GM12878 (cell line): ENCODE measurements around the gene FBXW12. TPM values are rescaled to one million over a fixed set of nuclear protein-coding genes. Genes with fewer than 3 reads are reported as not detected.

ENCODE experiments used
- DPF2 ChIP-seq: fragments of 450-650 bp; IDR thresholded peaks from 2 replicates; pipeline ENCODE4 v1.6.1; 2017; ENCODE audit warnings: mild to moderate bottlenecking
- HDAC6 ChIP-seq: fragments of 200-600 bp; sonication (generic); IDR thresholded peaks from one replicate; pipeline ENCODE4 v1.8.0; 2017; ENCODE audit warnings: antibody characterized with exemption; ENCODE audit not compliant: unreplicated experiment
- KAT2A ChIP-seq: conservative IDR thresholded peaks from 2 replicates; pipeline ENCODE4 v1.6.1; 2011; ENCODE audit warnings: low read depth, low read length; ENCODE audit not compliant: control insufficient read depth
- PML ChIP-seq: IDR thresholded peaks from 2 replicates; pipeline ENCODE4 v1.6.1; 2012; ENCODE audit warnings: low read length, inconsistent platforms
- SKIL ChIP-seq: fragments of 450-650 bp; IDR thresholded peaks from 2 replicates; pipeline ENCODE4 v1.6.1; 2017; ENCODE audit warnings: mild to moderate bottlenecking, low read depth, inconsistent platforms; ENCODE audit not compliant: poor library complexity, severe bottlenecking
- polyA plus RNA-seq, 11 experiments: library from polyadenylated mRNA; depleted of rRNA in 4 of 11; unstranded in 6 of 11; stranded (reverse) in 5 of 11; fragments of >200 nt; fragmentation: Nextera tagmentation in 4 of 11; fragmentation: Illumina TruSeq in 1 of 11; extraction: Ambion mirVana in 4 of 11; extraction: Trizol in 1 of 11; gene quantifications; 1 replicate in 1 of 11; 2 replicates in 10 of 11; pipeline versions ENCODE4 v1.2.1 to v1.2.3, GENCODE V29; 2011 to 2016; ENCODE audit warnings: inconsistent platforms in 2 of 11, missing spikeins in 2 of 11, low read depth in 1 of 11
- total RNA-seq, 4 experiments: library from RNA; depleted of rRNA in 3 of 4; stranded (reverse); fragments of >200 nt in 3 of 4; fragmentation: Illumina TruSeq in 1 of 4; extraction: Trizol in 1 of 4; gene quantifications; 2 replicates each; pipeline versions ENCODE4 v1.2.1 to v1.2.3, GENCODE V29; 2013 to 2021
- TF ChIP-seq, protein P1 (sequence below): fragments of 450-650 bp; IDR thresholded peaks from 2 replicates; pipeline ENCODE4 v1.6.1; 2016; ENCODE audit warnings: mild to moderate bottlenecking, moderate library complexity, borderline replicate concordance

Gene FBXW12
- total and polyA plus RNA-seq, 10 of the 15 experiments (the other 5 are each of a cell fraction or from before 2014, with no cell fraction given): 0.04 to 0.18 (median 0.12) TPM; not detected in 4

GRCh38 chr3:48402907-48403306 is 30.9 kb downstream of the FBXW12 start (continued):
- TF ChIP-seq, protein P1, sequence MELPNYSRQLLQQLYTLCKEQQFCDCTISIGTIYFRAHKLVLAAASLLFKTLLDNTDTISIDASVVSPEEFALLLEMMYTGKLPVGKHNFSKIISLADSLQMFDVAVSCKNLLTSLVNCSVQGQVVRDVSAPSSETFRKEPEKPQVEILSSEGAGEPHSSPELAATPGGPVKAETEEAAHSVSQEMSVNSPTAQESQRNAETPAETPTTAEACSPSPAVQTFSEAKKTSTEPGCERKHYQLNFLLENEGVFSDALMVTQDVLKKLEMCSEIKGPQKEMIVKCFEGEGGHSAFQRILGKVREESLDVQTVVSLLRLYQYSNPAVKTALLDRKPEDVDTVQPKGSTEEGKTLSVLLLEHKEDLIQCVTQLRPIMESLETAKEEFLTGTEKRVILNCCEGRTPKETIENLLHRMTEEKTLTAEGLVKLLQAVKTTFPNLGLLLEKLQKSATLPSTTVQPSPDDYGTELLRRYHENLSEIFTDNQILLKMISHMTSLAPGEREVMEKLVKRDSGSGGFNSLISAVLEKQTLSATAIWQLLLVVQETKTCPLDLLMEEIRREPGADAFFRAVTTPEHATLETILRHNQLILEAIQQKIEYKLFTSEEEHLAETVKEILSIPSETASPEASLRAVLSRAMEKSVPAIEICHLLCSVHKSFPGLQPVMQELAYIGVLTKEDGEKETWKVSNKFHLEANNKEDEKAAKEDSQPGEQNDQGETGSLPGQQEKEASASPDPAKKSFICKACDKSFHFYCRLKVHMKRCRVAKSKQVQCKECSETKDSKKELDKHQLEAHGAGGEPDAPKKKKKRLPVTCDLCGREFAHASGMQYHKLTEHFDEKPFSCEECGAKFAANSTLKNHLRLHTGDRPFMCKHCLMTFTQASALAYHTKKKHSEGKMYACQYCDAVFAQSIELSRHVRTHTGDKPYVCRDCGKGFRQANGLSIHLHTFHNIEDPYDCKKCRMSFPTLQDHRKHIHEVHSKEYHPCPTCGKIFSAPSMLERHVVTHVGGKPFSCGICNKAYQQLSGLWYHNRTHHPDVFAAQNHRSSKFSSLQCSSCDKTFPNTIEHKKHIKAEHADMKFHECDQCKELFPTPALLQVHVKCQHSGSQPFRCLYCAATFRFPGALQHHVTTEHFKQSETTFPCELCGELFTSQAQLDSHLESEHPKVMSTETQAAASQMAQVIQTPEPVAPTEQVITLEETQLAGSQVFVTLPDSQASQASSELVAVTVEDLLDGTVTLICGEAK: no peak
- no peak for TF ChIP-seq DPF2
- TF ChIP-seq PML: no peak
- TF ChIP-seq HDAC6: no peak
- no peak for TF ChIP-seq SKIL
- no peak for TF ChIP-seq KAT2A
